Measurements from ENCODE around the gene AQP12B. TPM values are rescaled to one million over a fixed set of nuclear protein-coding genes. Genes with fewer than 3 reads are reported as not detected.
A peak's percentile ranks its signal among the peaks of the same experiment; 100 is the strongest.

The AQP12B gene
- total and polyA plus RNA-seq, 2 of the 13 experiments (the other 11 are each of a cell fraction or from before 2014, with no cell fraction given): not detected

GRCh38 chr2:240650254-240650965 is 32.3 kb downstream of the AQP12B start (continued):
- no peak for TF ChIP-seq ZNF710 (CRISPR knock-in tag; IDR thresholded peaks at IDR 0.05; ENCODE audit: borderline replicate concordance)
- no peak for TF ChIP-seq ZBTB43 (CRISPR knock-in tag; conservative IDR thresholded peaks at IDR 0.05)
- no peak for TF ChIP-seq RBM39 (IDR thresholded peaks at IDR 0.05; ENCODE audit: low read depth, low read length, poor library complexity, severe bottlenecking)
- TF ChIP-seq, protein P1, sequence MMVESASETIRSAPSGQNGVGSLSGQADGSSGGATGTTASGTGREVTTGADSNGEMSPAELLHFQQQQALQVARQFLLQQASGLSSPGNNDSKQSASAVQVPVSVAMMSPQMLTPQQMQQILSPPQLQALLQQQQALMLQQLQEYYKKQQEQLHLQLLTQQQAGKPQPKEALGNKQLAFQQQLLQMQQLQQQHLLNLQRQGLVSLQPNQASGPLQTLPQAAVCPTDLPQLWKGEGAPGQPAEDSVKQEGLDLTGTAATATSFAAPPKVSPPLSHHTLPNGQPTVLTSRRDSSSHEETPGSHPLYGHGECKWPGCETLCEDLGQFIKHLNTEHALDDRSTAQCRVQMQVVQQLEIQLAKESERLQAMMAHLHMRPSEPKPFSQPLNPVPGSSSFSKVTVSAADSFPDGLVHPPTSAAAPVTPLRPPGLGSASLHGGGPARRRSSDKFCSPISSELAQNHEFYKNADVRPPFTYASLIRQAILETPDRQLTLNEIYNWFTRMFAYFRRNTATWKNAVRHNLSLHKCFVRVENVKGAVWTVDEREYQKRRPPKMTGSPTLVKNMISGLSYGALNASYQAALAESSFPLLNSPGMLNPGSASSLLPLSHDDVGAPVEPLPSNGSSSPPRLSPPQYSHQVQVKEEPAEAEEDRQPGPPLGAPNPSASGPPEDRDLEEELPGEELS (CRISPR knock-in tag; IDR thresholded peaks at IDR 0.05): no peak

DNA sequence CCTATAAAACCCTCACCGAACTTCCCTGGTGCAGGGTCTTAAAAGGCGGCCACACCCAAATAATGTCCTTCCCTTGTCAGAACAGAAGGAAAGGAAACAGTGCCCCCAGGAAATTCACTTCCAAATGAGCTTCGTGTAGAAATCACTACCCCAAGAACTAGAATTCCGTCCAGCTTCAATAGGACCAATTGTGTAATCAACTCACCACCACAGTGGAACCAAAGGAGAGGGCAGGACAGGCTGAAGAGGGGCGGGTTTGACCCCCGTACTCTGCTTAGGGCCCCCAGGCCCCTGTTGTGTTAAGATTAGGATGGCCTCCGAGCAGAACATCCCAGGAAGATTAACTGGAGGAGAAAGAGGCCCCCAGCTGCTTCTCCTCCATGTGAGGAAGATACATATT is 33.4 kb downstream of the AQP12B start:
- Histone ChIP-seq H3K4me2 (ENCODE audit: low read depth, low read length) (no peak overlapping the region), H4K20me1 (ENCODE audit: insufficient read depth, low read length) (no peaks in the 10 kb centered on the region; the same call in 1 of the 2 replicates), H3K9me3 (ENCODE audit: low read length) (peaks cover 8% of the 10 kb centered on the region), H3K36me3 (replicated peaks in 1 of 2; ENCODE audit: control insufficient read depth in 1 of 2, insufficient read depth in 2 of 2, low read length in 2 of 2) (no peaks in the 10 kb centered on the region), H3K4me3 (replicated peaks in 1 of 3; ENCODE audit: insufficient read depth in 1 of 3, low read depth in 2 of 3, low read length in 3 of 3) (no peak overlapping the region), H2AFZ (ENCODE audit: low read length) (no peak overlapping the region), H3K4me1 (ENCODE audit: insufficient read depth, low read length) (no peaks in the 10 kb centered on the region), H3K79me2 (ENCODE audit: insufficient read depth, low read length) (no peaks in the 10 kb centered on the region), H3K9ac (ENCODE audit: insufficient read depth, low read depth, low read length) (no peak overlapping the region), H3K27me3 (ENCODE audit: control insufficient read depth in 1 of 2, insufficient read depth in 2 of 2, low read length in 2 of 2) (peaks cover 30 to 89% of the 10 kb centered on the region in 2 experiments), H3K27ac (ENCODE audit: extremely low read length, insufficient read depth, low read length) (no peak overlapping the region)
- FAIRE-seq (no peak), DNase-seq (ENCODE audit: low spot score) (no peak), ATAC-seq (no peak)
- in situ Hi-C loops (cut with HindIII; ENCODE audit: extremely low pct_ligation_motif_present, low pct_unique_long_range_greater_than_20kb) (no loop called here), intact Hi-C loops (cut with micrococcal nuclease; ENCODE audit: unreplicated experiment) (loop anchor here (10.0 kb wide), 1 partner anchor 135 kb away; no protein-coding TSS in a partner anchor)
- WGBS (ENCODE audit: low lambda C conversion rate): 19% methylated on average over 7 of the region's 7 CpGs
- ChIA-PET CTCF (ENCODE audit: low intra/inter-chr PET ratio, low total read pairs) (no interaction called here), POLR2A (interaction anchor here (1.3 kb wide), 1 partner anchor 22 kb away, joined by 3 read pairs; no protein-coding TSS in a partner anchor)
- TF ChIP-seq ZNF124 (CRISPR knock-in tag; IDR thresholded peaks at IDR 0.05): no peak
- no peak for TF ChIP-seq JDP2 (CRISPR knock-in tag; IDR thresholded peaks at IDR 0.05; ENCODE audit: borderline replicate concordance)
- no peak for TF ChIP-seq NCOR1 (IDR thresholded peaks at IDR 0.05; ENCODE audit: borderline replicate concordance, low read length)
- no peak for TF ChIP-seq ZFP36 (IDR thresholded peaks at IDR 0.05; ENCODE audit: borderline replicate concordance, low read depth, low read length, partially characterized antibody)
- no peak for TF ChIP-seq ZNF207 (IDR thresholded peaks at IDR 0.05; ENCODE audit: borderline replicate concordance)
- TF ChIP-seq RAD51 (IDR thresholded peaks at IDR 0.05; ENCODE audit: borderline replicate concordance): no peak
- 0 out of 2 replicates have a peak, but pooled peaks have one; percentile 47 for TF ChIP-seq EZH2 (conservative IDR thresholded peaks at IDR 0.05; ENCODE audit: low read depth, low read length)
- TF ChIP-seq SNRNP70 (IDR thresholded peaks at IDR 0.05; ENCODE audit: low read depth, low read length): no peak
- no TSS peak for BruUV-seq (replicated peaks)

All from HepG2 (cell line).